ENCODE data around the gene MARCHF10.

Gene MARCHF10

DNA sequence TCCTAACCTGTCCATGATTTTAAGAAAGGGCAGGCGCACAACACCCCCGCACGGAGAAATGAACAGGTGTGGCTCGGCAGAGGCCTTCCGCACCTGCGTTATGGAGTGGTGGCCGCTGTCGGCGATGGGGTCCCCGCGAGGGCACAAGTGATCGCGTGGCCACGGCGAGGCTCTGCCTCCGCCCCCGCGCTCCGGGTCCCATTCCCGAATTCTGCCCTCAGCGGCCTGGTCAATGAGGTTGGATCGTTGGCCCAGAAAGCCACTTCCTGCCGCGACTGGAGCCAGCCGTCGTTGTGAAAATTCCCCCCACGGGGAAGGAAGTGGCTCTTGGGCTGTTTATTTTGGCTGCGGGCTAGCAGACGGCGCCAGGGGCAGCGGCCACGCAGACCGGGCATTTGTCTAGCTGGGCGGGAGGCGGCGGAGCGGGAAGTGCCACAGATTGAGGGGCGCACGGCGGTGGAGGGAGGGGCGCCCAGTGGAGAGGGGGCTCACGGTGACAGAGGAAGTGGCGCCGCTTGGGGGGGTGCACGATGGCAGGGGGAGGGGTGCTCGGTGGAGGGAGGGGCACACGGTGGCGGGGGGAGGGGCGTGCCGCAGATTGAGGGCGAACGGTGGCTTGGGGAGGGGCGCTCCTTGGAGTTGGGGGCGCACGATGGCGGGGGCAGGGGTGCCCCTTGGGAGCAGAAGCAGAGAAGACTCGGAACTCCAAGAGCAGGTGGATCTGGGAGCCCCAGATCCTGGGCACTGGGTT, 155.7 kb downstream of the MARCHF10 start:
- peak in 1 of 2 donors; percentile 34 for DNase-seq (ENCODE audit: low spot score in 2 of 2)
- Mint-ChIP-seq H3K9me3 (no peaks in the 10 kb centered on the region), H3K27ac (peak overlapping the region; percentile 88), H3K36me3 (no peaks in the 10 kb centered on the region), H3K4me1 (peaks cover 12% of the 10 kb centered on the region), H3K4me3 (peak overlapping the region; percentile 93), H3K27me3 (peaks cover 2% of the 10 kb centered on the region)
- peak; percentile 44 for ATAC-seq (ENCODE audit: low read depth)

All from memory B cell (primary cell).